Panc1 (cell line): Measurements from ENCODE around the gene NPR1. TPM values are rescaled to one million over a fixed set of nuclear protein-coding genes. Genes with fewer than 3 reads are reported as not detected.
"Not testable (repeated sequence)": the region's sequence is repeated elsewhere in the genome, so short reads cannot be mapped to it uniquely, and the experiment has no call there.

Experiments
- ATAC-seq: fragments of 200-7000 bp; cut with Tn5 transposase; 2 replicates; pipeline ENCODE4 v1.9.1; 2020; ENCODE audit warnings: mild to moderate bottlenecking, moderate library complexity
- BruUV-seq: library from RNA; stranded (reverse); fragments of 400-500 nt; replicated peaks from 2 replicates; lab custom pipeline; 2021; lab: Mats Ljungman, UMichigan
- CTCF ChIA-PET: fragments of 300-600 bp; sonication (Branson Sonifier 250); formaldehyde crosslinking; loops from one replicate; lab custom pipeline; 2022; ENCODE audit warnings: antibody characterized with exemption; lab: Charles Lee
- POLR2A ChIA-PET: fragments of 300-600 bp; sonication (Branson Sonifier 250); formaldehyde crosslinking; loops from one replicate; lab custom pipeline; 2022; ENCODE audit warnings: antibody characterized with exemption; lab: Charles Lee
- DNase-seq: peaks from one replicate; pipeline ENCODE4 v3.0.0-alpha.2; 2010; ENCODE audit warnings: low read depth, low spot score
- H3K27ac ChIP-seq: 2 replicates; pipeline ENCODE4 v1.5.1; 2011; ENCODE audit warnings: mild to moderate bottlenecking, low read length, inconsistent platforms
- H3K27me3 ChIP-seq: fragments of 200-500 bp; sonication (Bioruptor generic); 2 replicates; pipeline ENCODE4 v1.6.0; 2014; ENCODE audit warnings: low read length, inconsistent platforms; ENCODE audit not compliant: control insufficient read depth, insufficient read depth
- H3K36me3 ChIP-seq: fragments of 200-500 bp; sonication (Bioruptor generic); 2 replicates; pipeline ENCODE4 v1.5.1; 2014; ENCODE audit warnings: inconsistent platforms, mild to moderate bottlenecking, low read length, moderate library complexity; ENCODE audit not compliant: control insufficient read depth, insufficient read depth
- H3K4me1 ChIP-seq: 2 replicates; pipeline ENCODE4 v1.5.1; 2011; ENCODE audit warnings: inconsistent platforms, mild to moderate bottlenecking, low read length, moderate library complexity; ENCODE audit not compliant: control insufficient read depth, insufficient read depth
- H3K4me3 ChIP-seq, 2 experiments: 2 replicates each; pipeline ENCODE4 v1.5.1; 2011 to 2012; ENCODE audit warnings: low read depth in 2 of 2, low read length in 2 of 2, mild to moderate bottlenecking in 2 of 2, inconsistent platforms in 1 of 2, moderate library complexity in 1 of 2
- H3K9me3 ChIP-seq: fragments of 200-500 bp; sonication (Bioruptor generic); 2 replicates; pipeline ENCODE4 v1.5.1; 2014; ENCODE audit warnings: low read depth, mild to moderate bottlenecking, inconsistent platforms, low read length, moderate library complexity; ENCODE audit not compliant: control insufficient read depth, insufficient read depth
- CTCF ChIP-seq: fragments of 450-650 bp; IDR thresholded peaks from 2 replicates; pipeline ENCODE4 v1.5.1; 2017; ENCODE audit warnings: mild to moderate bottlenecking
- POLR2AphosphoS5 ChIP-seq: IDR thresholded peaks from 2 replicates; pipeline ENCODE4 v1.6.1; 2012; ENCODE audit warnings: mild to moderate bottlenecking, low read depth, low read length, moderate library complexity
- REST ChIP-seq, 2 experiments: IDR thresholded peaks; 2 replicates each; pipeline ENCODE4 v1.6.1; 2011 to 2012; ENCODE audit warnings: low read depth in 2 of 2, control low read depth in 1 of 2, low read length in 1 of 2, mild to moderate bottlenecking in 1 of 2, moderate library complexity in 1 of 2; ENCODE audit not compliant: insufficient read depth in 1 of 2
- SIN3A ChIP-seq: IDR thresholded peaks from 2 replicates; pipeline ENCODE4 v1.6.1; 2012; ENCODE audit warnings: low read depth, mild to moderate bottlenecking, low read length, moderate library complexity, borderline replicate concordance; ENCODE audit not compliant: insufficient read depth
- TCF7L2 ChIP-seq: IDR thresholded peaks from 2 replicates; pipeline ENCODE4 v1.6.1; 2011; ENCODE audit warnings: mild to moderate bottlenecking, low read depth, low read length, inconsistent platforms
- in situ Hi-C: cut with HindIII; loops from 2 replicates; pipeline ENCODE4 v1.10.0; 2016; ENCODE audit warnings: low sequenced_read_pairs, low pct_unique_long_range_greater_than_20kb
- intact Hi-C: fragments of 100-400 bp; cut with micrococcal nuclease; formaldehyde crosslinking; loops from one replicate; pipeline ENCODE4 v1.10.0; 2022; ENCODE audit not compliant: unreplicated experiment
- total RNA-seq: library from RNA; stranded (reverse); gene quantifications from one replicate; pipeline ENCODE4 v1.2.1, GENCODE V29; 2021; ENCODE audit not compliant: unreplicated experiment

Gene NPR1
- total RNA-seq, 1 experiment from 2014 or later: 0.36 TPM

- no TSS peak for BruUV-seq
- ATAC-seq: no peak
- no peaks in the 10 kb centered on the region for H3K9me3 ChIP-seq
- no peak overlapping the region for H3K27ac ChIP-seq
- intact Hi-C loops: no loop called here
- TF ChIP-seq REST (IDR thresholded peaks at IDR 0.05; ENCODE audit: insufficient read depth in 1 of 2, low read depth in 2 of 2, low read length in 1 of 2): no peak
- TF ChIP-seq POLR2AphosphoS5: no peak
- no peak for TF ChIP-seq SIN3A
- TF ChIP-seq CTCF: no peak
- no peak for TF ChIP-seq TCF7L2
- ChIA-PET CTCF (no interaction called here), POLR2A (no interaction called here)
- DNase-seq: no peak
- no peak overlapping the region for H3K4me3 ChIP-seq
- no peaks in the 10 kb centered on the region for H3K4me1 ChIP-seq
- H3K27me3 ChIP-seq: no peaks in the 10 kb centered on the region
- no peaks in the 10 kb centered on the region; the same call in 1 of the 2 replicates for H3K36me3 ChIP-seq
- in situ Hi-C loops: no loop called here
Observed at GRCh38 chr1:153723687-153724086, 45.2 kb downstream of the NPR1 start.

GRCh38 chr1:153724634-153725033, 46.1 kb downstream of the NPR1 start:
- POLR2A ChIA-PET, H3K4me3 ChIP-seq, H3K27me3 ChIP-seq, H3K4me1 ChIP-seq, in situ Hi-C loops, ATAC-seq, H3K36me3 ChIP-seq, BruUV-seq, CTCF ChIA-PET, H3K9me3 ChIP-seq, intact Hi-C loops, DNase-seq, H3K27ac ChIP-seq: not testable (repeated sequence)

GRCh38 chr1:153727463-153728304, 49.2 kb downstream of the NPR1 start, which contains the start of gene INTS3:
Gene INTS3 (plus strand): TSS chr1:153728050. CDS start chr1:153728635, 585 bp downstream.
- CTCF ChIA-PET: interaction anchor here (0.5 to 0.8 kb wide), 4 partner anchors 23 to 364 kb away, joined by 3 to 8 read pairs (median 5); no protein-coding TSS in a partner anchor

More at GRCh38 chr1:153727463-153728304, 49.2 kb downstream of the NPR1 start, which contains the start of gene INTS3:
- intact Hi-C loops (no loop called here), in situ Hi-C loops (no loop called here)
- Histone ChIP-seq H3K4me1 (peaks cover 14% of the 10 kb centered on the region), H3K27ac (peak within 1 kb of the TSS; percentile 98), H3K9me3 (no peaks in the 10 kb centered on the region), H3K36me3 (no peaks in the 10 kb centered on the region; the same call in 1 of the 2 replicates), H3K4me3 (peak within 1 kb of the TSS; percentile 89 to 100), H3K27me3 (no peaks in the 10 kb centered on the region)
- peak; percentile 100 for ATAC-seq
- TF ChIP-seq POLR2AphosphoS5: peak; percentile 88
- TF ChIP-seq SIN3A: no peak
- TF ChIP-seq TCF7L2: no peak
- TF ChIP-seq CTCF: no peak
- TF ChIP-seq REST (IDR thresholded peaks at IDR 0.05; ENCODE audit: insufficient read depth in 1 of 2, low read depth in 2 of 2, low read length in 1 of 2): no peak
- DNase-seq: peak; percentile 99
- POLR2A ChIA-PET: interaction anchor here (0.6 to 1.0 kb wide), 7 partner anchors 10 to 263 kb away, joined by 3 to 12 read pairs (median 4); no protein-coding TSS in a partner anchor
- no TSS peak for BruUV-seq
